Colonic mucosa (tissue), 4 donors: Measurements from ENCODE around the gene DEK. TPM values are rescaled to one million over a fixed set of nuclear protein-coding genes. Genes with fewer than 3 reads are reported as not detected.
A peak's percentile ranks its signal among the peaks of the same experiment; 100 is the strongest.
"Not testable (repeated sequence)": the region's sequence is repeated elsewhere in the genome, so short reads cannot be mapped to it uniquely, and the experiment has no call there.

Experiments
- DNase-seq: peaks from one replicate; pipeline ENCODE4 v3.0.0-alpha.2; 2020
- H3K27ac ChIP-seq: fragments of 200-600 bp; one replicate; pipeline ENCODE4 v1.8.0; 2021
- H3K27me3 ChIP-seq: fragments of 200-600 bp; one replicate; pipeline ENCODE4 v1.8.0; 2021
- H3K36me3 ChIP-seq: fragments of 200-600 bp; one replicate; pipeline ENCODE4 v1.8.0; 2021
- H3K4me1 ChIP-seq: fragments of 200-600 bp; one replicate; pipeline ENCODE4 v1.8.0; 2021; ENCODE audit warnings: mild to moderate bottlenecking
- H3K4me3 ChIP-seq: fragments of 200-600 bp; one replicate; pipeline ENCODE4 v1.8.0; 2021
- H3K9ac ChIP-seq, 2 donors: one replicate each; pipeline ENCODE4 v1.7.0; 2013; ENCODE audit warnings: control low read depth in 2 of 2, low read depth in 2 of 2, low read length in 2 of 2
- H3K9me3 ChIP-seq: fragments of 200-600 bp; one replicate; pipeline ENCODE4 v1.8.0; 2021
- intact Hi-C: fragments of 100-400 bp; cut with DNase I; formaldehyde crosslinking; loops from one replicate; pipeline ENCODE4 v1.14.1; 2022
- total RNA-seq, 2 donors: library from RNA; stranded (reverse); fragmentation: NEBNext Ultra II Directional in 1 of 2; extraction: Animal tissue kit (Norgen Biotek cat#: 25700) in 1 of 2; gene quantifications; one replicate each; pipeline ENCODE4 v1.2.1, GENCODE V29; 2021
- TF ChIP-seq, protein P1 (sequence below): fragments of 200-600 bp; IDR thresholded peaks from one replicate; pipeline ENCODE4 v1.8.0; 2022; ENCODE audit warnings: antibody characterized with exemption, mild to moderate bottlenecking
- donor health status: healthy.
- donor health status: DM: no; HTN: no; CAD: no.
- donor health status: DM: no; HTN: no; CAD: no.

DEK gene
- total RNA-seq, 2 donors from 2014 or later = 113 to 145 TPM

DNA sequence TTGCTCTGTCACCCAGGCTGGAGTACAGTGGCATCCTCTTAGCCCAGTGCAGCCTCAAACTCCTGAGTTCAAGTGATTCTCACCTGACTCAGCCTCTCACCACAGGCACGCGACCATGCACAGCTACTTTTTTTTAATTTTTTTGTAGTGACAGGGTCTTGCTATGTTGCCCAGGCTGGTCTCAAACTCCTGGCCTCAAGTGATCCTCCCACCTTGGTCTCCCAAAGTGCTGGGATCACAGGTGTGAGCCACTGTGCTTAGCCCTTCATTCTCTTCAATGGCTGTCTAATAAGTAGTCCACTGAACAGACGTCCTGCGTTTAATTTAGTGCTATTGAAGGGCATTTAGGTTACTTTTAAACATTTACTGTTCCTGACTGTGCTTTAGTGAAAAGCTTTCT, 81.8 kb downstream of the DEK start:
- Histone ChIP-seq H3K27ac (no peak overlapping the region), H3K36me3 (no peaks in the 10 kb centered on the region), H3K4me3 (no peak overlapping the region), H3K4me1 (peaks cover 6% of the 10 kb centered on the region), H3K27me3 (no peaks in the 10 kb centered on the region), H3K9ac (no peak overlapping the region), H3K9me3 (no peaks in the 10 kb centered on the region)
- intact Hi-C loops = no loop called here
- DNase-seq = no peak
- TF ChIP-seq, protein P1, sequence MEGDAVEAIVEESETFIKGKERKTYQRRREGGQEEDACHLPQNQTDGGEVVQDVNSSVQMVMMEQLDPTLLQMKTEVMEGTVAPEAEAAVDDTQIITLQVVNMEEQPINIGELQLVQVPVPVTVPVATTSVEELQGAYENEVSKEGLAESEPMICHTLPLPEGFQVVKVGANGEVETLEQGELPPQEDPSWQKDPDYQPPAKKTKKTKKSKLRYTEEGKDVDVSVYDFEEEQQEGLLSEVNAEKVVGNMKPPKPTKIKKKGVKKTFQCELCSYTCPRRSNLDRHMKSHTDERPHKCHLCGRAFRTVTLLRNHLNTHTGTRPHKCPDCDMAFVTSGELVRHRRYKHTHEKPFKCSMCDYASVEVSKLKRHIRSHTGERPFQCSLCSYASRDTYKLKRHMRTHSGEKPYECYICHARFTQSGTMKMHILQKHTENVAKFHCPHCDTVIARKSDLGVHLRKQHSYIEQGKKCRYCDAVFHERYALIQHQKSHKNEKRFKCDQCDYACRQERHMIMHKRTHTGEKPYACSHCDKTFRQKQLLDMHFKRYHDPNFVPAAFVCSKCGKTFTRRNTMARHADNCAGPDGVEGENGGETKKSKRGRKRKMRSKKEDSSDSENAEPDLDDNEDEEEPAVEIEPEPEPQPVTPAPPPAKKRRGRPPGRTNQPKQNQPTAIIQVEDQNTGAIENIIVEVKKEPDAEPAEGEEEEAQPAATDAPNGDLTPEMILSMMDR = no peak

DNA sequence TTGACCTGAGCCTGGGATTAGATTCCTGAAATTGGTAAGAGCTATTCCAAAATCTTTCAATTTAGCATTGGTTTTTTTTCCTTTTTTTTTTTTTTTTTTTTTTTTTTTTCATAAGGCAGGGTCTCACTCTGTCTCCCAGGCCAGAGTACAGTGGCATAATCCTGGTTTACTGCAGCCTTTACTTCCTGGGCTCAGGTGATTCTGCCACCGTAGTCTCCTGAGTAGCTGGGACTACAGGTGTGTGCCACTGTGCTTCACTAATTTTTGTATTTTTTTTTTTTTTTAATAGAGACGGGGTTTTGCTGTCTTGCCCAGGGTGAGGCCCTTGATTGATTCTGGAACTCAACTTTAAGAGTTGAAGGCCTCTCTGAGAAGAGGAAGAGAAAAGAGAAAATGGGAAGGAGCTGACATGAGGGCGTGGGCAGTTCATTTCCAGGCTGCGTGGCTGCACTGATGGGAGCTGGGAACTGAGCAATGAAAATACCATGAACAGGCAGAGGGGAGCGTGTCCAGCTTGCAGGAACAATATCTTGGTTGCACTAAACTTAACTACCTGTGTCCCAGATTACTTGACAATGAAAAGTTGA, 84.5 kb downstream of the DEK start:
- DNase-seq = peak; percentile 50
- intact Hi-C loops = no loop called here
- peak overlapping the region in 1 of 2 donors; percentile 19 for H3K9ac ChIP-seq
- TF ChIP-seq, protein P1 = no peak
- H3K4me1 ChIP-seq = no peaks in the 10 kb centered on the region
- H3K36me3 ChIP-seq = no peaks in the 10 kb centered on the region
- H3K4me3 ChIP-seq = no peak overlapping the region
- H3K9me3 ChIP-seq = no peaks in the 10 kb centered on the region
- peak overlapping the region; percentile 64 for H3K27ac ChIP-seq
- no peaks in the 10 kb centered on the region for H3K27me3 ChIP-seq

DNA sequence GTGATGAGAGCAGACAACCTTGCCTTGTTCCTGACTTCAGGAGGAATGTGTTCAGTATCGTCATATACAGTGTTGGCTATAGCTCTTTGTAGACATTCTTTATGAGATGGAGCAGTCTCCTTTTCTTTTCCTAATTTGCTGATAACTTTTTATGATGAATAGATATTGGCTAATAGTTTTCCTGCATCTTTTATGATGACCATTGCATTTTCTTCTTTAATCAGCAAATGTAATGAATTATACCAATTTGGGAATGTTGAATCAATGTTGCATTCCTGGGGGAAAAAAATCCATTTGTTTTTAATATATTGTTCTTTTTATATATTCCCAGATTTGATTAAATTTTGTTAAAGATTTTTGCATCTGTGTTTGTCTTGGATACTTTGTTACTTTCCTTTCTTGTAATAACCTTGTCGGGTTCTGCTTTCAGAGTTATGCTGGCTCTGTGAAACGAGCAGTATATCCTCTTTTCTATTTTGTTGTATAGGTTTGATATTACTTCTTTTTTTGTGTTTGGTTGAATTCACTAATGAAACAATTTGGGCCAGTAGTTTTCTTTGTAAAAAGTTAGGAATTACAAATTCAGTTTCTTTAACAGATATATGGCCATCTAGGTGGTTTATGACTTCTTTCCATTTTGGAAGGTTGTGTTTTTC, 85.2 kb downstream of the DEK start:
- Histone ChIP-seq H3K9me3 (no peaks in the 10 kb centered on the region), H3K36me3 (no peaks in the 10 kb centered on the region), H3K27ac (peak overlapping the region; percentile 64), H3K9ac (no peak overlapping the region), H3K4me3 (no peak overlapping the region), H3K4me1 (no peaks in the 10 kb centered on the region), H3K27me3 (no peaks in the 10 kb centered on the region)
- TF ChIP-seq, protein P1 = no peak
- DNase-seq = no peak
- intact Hi-C loops = no loop called here

DNA sequence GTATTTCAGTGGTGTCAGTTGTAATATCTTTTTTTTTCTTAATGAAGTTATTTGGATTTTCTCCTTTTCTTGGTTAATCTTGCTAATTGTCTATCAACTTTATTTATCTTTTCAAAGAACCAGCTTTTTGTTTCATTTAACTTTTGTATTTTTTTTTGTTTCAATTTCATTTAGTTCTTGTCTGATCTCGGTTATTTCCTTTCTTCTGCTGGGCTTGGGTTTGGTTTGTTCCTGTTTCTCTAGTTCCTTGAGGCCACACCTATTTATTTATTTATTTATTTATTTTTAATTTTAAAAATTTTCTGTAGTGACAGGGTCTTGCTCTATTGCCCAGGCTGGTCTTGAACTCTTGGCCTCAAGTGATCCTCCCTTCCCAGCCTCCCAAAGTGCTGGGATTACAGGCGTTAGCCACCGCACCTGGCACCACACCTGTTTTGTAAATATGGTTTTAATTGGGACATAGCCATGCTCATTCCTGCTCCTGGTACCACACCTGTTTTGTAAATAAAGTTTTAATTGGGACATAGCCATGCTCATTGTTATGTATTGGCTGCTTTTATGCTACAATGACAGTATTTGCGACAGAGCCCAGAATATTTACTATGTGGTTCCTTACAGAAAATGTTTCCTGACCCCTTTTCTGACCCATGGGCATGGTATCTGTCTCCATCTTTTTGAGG, 86.9 kb downstream of the DEK start:
- no peaks in the 10 kb centered on the region for H3K27me3 ChIP-seq
- peak; percentile 49 for DNase-seq
- H3K36me3 ChIP-seq = no peaks in the 10 kb centered on the region
- no peak overlapping the region for H3K4me3 ChIP-seq
- no peak overlapping the region for H3K9ac ChIP-seq
- TF ChIP-seq, protein P1 = no peak
- peak overlapping the region; percentile 20 for H3K27ac ChIP-seq
- H3K4me1 ChIP-seq = no peaks in the 10 kb centered on the region
- no peaks in the 10 kb centered on the region for H3K9me3 ChIP-seq
- intact Hi-C loops = no loop called here

DNA sequence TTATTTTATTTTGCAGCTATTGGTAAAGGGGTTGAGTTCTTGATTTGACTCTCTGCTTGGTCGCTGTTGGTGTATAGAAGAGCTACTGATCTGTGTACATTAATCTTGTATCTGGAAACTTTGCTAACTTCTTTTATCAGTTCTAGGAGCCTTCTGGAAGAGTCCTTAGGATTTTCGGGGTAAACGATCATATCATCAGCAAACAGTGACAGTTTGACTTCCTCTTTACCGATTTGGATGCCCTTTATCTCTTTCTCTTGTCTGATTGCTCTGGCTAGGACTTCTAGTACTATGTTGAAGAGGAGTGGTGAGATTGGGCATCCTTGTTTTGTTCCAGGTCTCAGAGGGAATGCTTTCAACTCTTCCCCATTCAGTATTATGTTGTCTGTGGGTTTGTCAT, 88.1 kb downstream of the DEK start:
- H3K4me1 ChIP-seq, intact Hi-C loops, H3K9ac ChIP-seq, H3K4me3 ChIP-seq, DNase-seq, H3K27me3 ChIP-seq, H3K27ac ChIP-seq, H3K9me3 ChIP-seq, H3K36me3 ChIP-seq: not testable (repeated sequence)

Other genes starting within 250 kb of the DEK start
- gene NHLRC1, start 141.9 kb downstream of the DEK start, total RNA-seq = 1 to 10 TPM; 1.6 to 2.5 TPM
- gene TPMT, start 109.5 kb downstream of the DEK start, total RNA-seq = 10 to 100 TPM; 51.1 to 52.5 TPM
- 10 to 100 TPM; 28.4 to 43.5 TPM for gene KDM1B, start 109.1 kb downstream of the DEK start, total RNA-seq
- gene RNF144B, start 122.8 kb upstream of the DEK start, total RNA-seq = 1 to 10 TPM; 4.2 to 4.4 TPM